OCI-LY7 (cell line): Measurements from ENCODE around the gene NCAM1.

Source experiments
- EZH2phosphoT487 ChIP-seq: fragments of 200-600 bp; sonication (generic); IDR thresholded peaks from 2 replicates; pipeline ENCODE4 v1.6.1; 2018; ENCODE audit warnings: low read depth, borderline replicate concordance, mild to moderate bottlenecking, mixed run types, antibody characterized with exemption, low read length, moderate library complexity, mixed read lengths
- TF ChIP-seq, protein P1 (sequence below): fragments of 200-600 bp; sonication (generic); conservative IDR thresholded peaks from 2 replicates; pipeline ENCODE4 v1.5.1; 2014; ENCODE audit warnings: mild to moderate bottlenecking, antibody characterized with exemption, low read length, moderate library complexity, mixed read lengths

DNA sequence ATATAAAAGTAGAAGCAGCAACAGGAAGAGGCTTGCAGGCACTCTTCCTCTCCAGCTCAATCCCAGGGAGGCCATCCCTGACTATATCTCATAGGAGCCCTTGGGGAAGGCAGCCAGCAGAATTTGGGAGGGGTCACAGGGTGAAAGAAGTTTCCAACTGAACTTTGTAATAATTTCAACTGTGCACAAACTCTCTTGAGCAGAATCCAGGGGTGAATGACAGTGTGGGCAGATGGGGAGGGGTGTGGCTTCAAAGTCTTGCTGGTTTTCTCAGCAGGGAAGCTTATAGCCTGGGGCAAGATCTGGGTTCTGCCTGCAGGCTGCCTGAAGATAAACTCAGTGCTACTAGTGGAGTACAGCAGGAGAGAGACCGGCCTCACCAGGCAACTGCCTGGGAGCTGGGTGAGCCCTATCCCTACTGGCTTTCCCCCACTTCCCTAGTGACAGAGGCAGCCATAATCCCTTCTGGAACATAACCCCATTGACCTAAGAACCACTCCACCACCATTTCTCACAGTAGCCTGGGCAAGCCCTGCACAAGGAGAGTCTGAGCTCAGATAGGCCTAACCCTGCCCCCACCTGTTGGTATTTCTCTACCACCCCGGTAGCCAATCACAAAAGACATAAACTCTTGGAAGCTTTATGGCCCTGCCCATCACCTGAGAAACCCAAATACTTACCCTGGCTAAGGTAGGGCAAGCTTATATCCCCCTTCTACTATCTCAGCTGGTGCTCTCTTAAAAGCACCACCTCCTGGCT lies 335.4 kb downstream of the NCAM1 start:
- TF ChIP-seq, protein P1, sequence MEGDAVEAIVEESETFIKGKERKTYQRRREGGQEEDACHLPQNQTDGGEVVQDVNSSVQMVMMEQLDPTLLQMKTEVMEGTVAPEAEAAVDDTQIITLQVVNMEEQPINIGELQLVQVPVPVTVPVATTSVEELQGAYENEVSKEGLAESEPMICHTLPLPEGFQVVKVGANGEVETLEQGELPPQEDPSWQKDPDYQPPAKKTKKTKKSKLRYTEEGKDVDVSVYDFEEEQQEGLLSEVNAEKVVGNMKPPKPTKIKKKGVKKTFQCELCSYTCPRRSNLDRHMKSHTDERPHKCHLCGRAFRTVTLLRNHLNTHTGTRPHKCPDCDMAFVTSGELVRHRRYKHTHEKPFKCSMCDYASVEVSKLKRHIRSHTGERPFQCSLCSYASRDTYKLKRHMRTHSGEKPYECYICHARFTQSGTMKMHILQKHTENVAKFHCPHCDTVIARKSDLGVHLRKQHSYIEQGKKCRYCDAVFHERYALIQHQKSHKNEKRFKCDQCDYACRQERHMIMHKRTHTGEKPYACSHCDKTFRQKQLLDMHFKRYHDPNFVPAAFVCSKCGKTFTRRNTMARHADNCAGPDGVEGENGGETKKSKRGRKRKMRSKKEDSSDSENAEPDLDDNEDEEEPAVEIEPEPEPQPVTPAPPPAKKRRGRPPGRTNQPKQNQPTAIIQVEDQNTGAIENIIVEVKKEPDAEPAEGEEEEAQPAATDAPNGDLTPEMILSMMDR, result no peak
- TF ChIP-seq EZH2phosphoT487, result no peak
